DOHH2 (cell line): ENCODE results near the gene DLGAP1.

Source experiments
- H3F3A ChIP-seq: fragments of 200-600 bp; sonication (generic), shearing (Covaris generic); 2 replicates; pipeline ENCODE4 v1.6.0; 2016; ENCODE audit warnings: antibody characterized with exemption, mild to moderate bottlenecking; ENCODE audit not compliant: control insufficient read depth, insufficient read depth
- H3K27ac ChIP-seq: fragments of 200-600 bp; sonication (generic); 2 replicates; pipeline ENCODE4 v1.5.1; 2014; ENCODE audit warnings: low read depth, mild to moderate bottlenecking, low read length, moderate library complexity
- H3K27me3 ChIP-seq: fragments of 200-600 bp; sonication (generic); 2 replicates; pipeline ENCODE4 v1.6.1; 2014; ENCODE audit warnings: mild to moderate bottlenecking, low read length, mixed read lengths; ENCODE audit not compliant: control insufficient read depth
- H3K36me3 ChIP-seq: fragments of 200-600 bp; sonication (generic); 2 replicates; pipeline ENCODE4 v1.6.1; 2014; ENCODE audit warnings: mild to moderate bottlenecking, low read length, moderate library complexity, mixed read lengths; ENCODE audit not compliant: control insufficient read depth
- H3K4me1 ChIP-seq: fragments of 200-600 bp; sonication (generic); 2 replicates; pipeline ENCODE4 v1.6.1; 2014; ENCODE audit warnings: mild to moderate bottlenecking, low read length, mixed read lengths; ENCODE audit not compliant: control insufficient read depth
- H3K4me2 ChIP-seq: fragments of 200-600 bp; sonication (generic); 2 replicates; pipeline ENCODE4 v1.6.0; 2014; ENCODE audit warnings: mild to moderate bottlenecking, low read length, moderate library complexity
- H3K4me3 ChIP-seq: fragments of 200-600 bp; sonication (generic); 2 replicates; pipeline ENCODE4 v1.5.1; 2014; ENCODE audit warnings: mild to moderate bottlenecking, low read length, mixed read lengths
- H3K79me2 ChIP-seq: fragments of 200-600 bp; sonication (generic); 2 replicates; pipeline ENCODE4 v1.6.1; 2014; ENCODE audit warnings: mild to moderate bottlenecking, low read length, mixed read lengths; ENCODE audit not compliant: control insufficient read depth
- H3K9me2 ChIP-seq: fragments of 200-600 bp; sonication (generic); replicated peaks from 2 replicates; pipeline ENCODE4 v1.6.1; 2014; ENCODE audit warnings: mild to moderate bottlenecking, low read length, mixed read lengths; ENCODE audit not compliant: control insufficient read depth
- H3K9me3 ChIP-seq: fragments of 200-600 bp; sonication (generic); 2 replicates; pipeline ENCODE4 v1.6.1; 2014; ENCODE audit warnings: antibody characterized with exemption, low read length, mixed read lengths; ENCODE audit not compliant: control insufficient read depth, insufficient read depth
- H4K20me1 ChIP-seq: fragments of 200-600 bp; sonication (generic); 2 replicates; pipeline ENCODE4 v1.6.0; 2014; ENCODE audit warnings: low read depth, mild to moderate bottlenecking, antibody characterized with exemption, low read length, moderate library complexity; ENCODE audit not compliant: control insufficient read depth, insufficient read depth
- CTCF ChIP-seq: fragments of 200-600 bp; sonication (generic); IDR thresholded peaks from one replicate; pipeline ENCODE4 v1.5.1; 2014; ENCODE audit warnings: antibody characterized with exemption, mild to moderate bottlenecking, low read depth, low read length; ENCODE audit not compliant: poor library complexity, severe bottlenecking
- EZH2phosphoT487 ChIP-seq: fragments of 200-600 bp; sonication (generic); IDR thresholded peaks from 2 replicates; pipeline ENCODE4 v1.6.1; 2017; ENCODE audit warnings: borderline replicate concordance, mild to moderate bottlenecking, antibody characterized with exemption, low read length, moderate library complexity, mixed read lengths

The DLGAP1 gene

GRCh38 chr18:4074647-4075046 lies 380.5 kb downstream of the DLGAP1 start:
- Histone ChIP-seq H4K20me1 (no peaks in the 10 kb centered on the region), H3K4me1 (no peaks in the 10 kb centered on the region), H3K9me3 (no peaks in the 10 kb centered on the region), H3K36me3 (no peaks in the 10 kb centered on the region), H3K4me2 (no peak overlapping the region), H3F3A (no peaks in the 10 kb centered on the region), H3K27ac (no peak overlapping the region), H3K27me3 (no peaks in the 10 kb centered on the region), H3K9me2 (no peaks in the 10 kb centered on the region), H3K4me3 (no peak overlapping the region), H3K79me2 (no peaks in the 10 kb centered on the region)
- TF ChIP-seq CTCF (no peak), EZH2phosphoT487 (no peak)

- no peaks in the 10 kb centered on the region for H3K9me2 ChIP-seq
- H3K79me2 ChIP-seq, result no peaks in the 10 kb centered on the region
- no peaks in the 10 kb centered on the region for H3K27me3 ChIP-seq
- H3K36me3 ChIP-seq, result no peaks in the 10 kb centered on the region
- H4K20me1 ChIP-seq, result no peaks in the 10 kb centered on the region
- no peaks in the 10 kb centered on the region for H3F3A ChIP-seq
- H3K4me1 ChIP-seq, result no peaks in the 10 kb centered on the region
- no peak overlapping the region for H3K4me2 ChIP-seq
- no peak overlapping the region for H3K27ac ChIP-seq
- TF ChIP-seq CTCF (no peak), EZH2phosphoT487 (no peak)
- no peak overlapping the region for H3K4me3 ChIP-seq
- no peaks in the 10 kb centered on the region for H3K9me3 ChIP-seq
Observed at GRCh38 chr18:4069183-4069582, 385.9 kb downstream of the DLGAP1 start.

GRCh38 chr18:4068552-4069158 lies 386.5 kb downstream of the DLGAP1 start:
- no peaks in the 10 kb centered on the region for H3K79me2 ChIP-seq
- no peaks in the 10 kb centered on the region for H3F3A ChIP-seq
- no peaks in the 10 kb centered on the region for H3K36me3 ChIP-seq
- no peaks in the 10 kb centered on the region for H3K9me2 ChIP-seq
- no peaks in the 10 kb centered on the region for H4K20me1 ChIP-seq
- no peaks in the 10 kb centered on the region for H3K4me1 ChIP-seq
- no peak overlapping the region for H3K27ac ChIP-seq
- no peaks in the 10 kb centered on the region for H3K27me3 ChIP-seq
- TF ChIP-seq CTCF (peak; percentile 68), EZH2phosphoT487 (no peak)
- no peaks in the 10 kb centered on the region for H3K9me3 ChIP-seq
- H3K4me3 ChIP-seq, result no peak overlapping the region
- no peak overlapping the region for H3K4me2 ChIP-seq
